T-helper 22 cell (primary cell): ENCODE measurements around the gene EMC10.
"Not testable (repeated sequence)": the region's sequence is repeated elsewhere in the genome, so short reads cannot be mapped to it uniquely, and the experiment has no call there.

Source experiments
- DNase-seq: peaks from one replicate; pipeline ENCODE4 v3.0.0-alpha.2; 2020; ENCODE audit warnings: low read depth

Gene EMC10

GRCh38 chr19:50514346-50515167 is 38.2 kb downstream of the EMC10 start:
- no peak for DNase-seq

- DNase-seq: no peak
Measured at GRCh38 chr19:50515168-50515561, 38.9 kb downstream of the EMC10 start.

GRCh38 chr19:50516456-50516855 is 40.1 kb downstream of the EMC10 start:
- no peak for DNase-seq

DNA sequence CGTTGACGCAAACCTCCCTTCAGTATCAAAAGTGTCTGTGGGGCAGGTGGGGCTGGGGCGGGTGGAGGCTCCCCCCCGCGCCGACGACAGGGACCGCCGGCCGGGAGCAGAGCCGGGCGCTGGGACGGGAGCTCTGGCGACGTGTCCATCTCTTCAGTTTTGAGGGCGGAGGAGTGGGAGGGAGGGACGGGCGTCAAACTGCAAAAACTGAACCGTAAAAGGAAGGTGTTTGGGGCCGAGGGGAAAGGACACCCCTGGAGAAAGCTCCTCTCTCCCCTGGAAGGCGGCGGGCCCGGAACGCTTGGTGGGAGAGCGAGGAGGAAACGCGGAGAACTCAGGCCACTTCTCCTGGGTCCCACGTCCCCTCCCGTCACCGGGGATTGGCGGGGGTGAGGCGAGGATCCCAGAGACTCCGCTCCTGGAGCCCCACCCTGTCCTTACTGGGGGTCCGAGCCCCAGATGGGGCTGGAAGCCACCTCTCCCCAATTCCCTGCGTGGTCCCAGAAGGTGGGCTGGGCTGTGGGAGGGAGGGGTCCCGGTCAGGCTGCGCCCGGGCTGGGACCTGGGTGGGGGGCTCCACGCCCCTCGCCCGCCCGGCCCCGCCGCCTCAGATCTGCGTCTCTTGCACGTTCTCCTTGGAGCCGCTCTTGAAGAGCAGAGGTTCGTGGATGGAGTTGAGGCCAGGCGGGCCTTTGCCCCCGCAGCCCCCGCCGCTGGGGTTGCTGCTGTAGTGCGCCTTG is 40.8 kb downstream of the EMC10 start:
- no peak for DNase-seq

GRCh38 chr19:50517704-50518075 is 41.4 kb downstream of the EMC10 start:
- DNase-seq: no peak

- no peak for DNase-seq
Measured at GRCh38 chr19:50518091-50519005, 42.0 kb downstream of the EMC10 start.

GRCh38 chr19:50519006-50519575 is 42.8 kb downstream of the EMC10 start:
- DNase-seq: no peak

- DNase-seq: no peak
Measured at GRCh38 chr19:50520822-50521465, 44.6 kb downstream of the EMC10 start.

- DNase-seq: no peak
Measured at GRCh38 chr19:50522881-50523280, 46.6 kb downstream of the EMC10 start.

DNA sequence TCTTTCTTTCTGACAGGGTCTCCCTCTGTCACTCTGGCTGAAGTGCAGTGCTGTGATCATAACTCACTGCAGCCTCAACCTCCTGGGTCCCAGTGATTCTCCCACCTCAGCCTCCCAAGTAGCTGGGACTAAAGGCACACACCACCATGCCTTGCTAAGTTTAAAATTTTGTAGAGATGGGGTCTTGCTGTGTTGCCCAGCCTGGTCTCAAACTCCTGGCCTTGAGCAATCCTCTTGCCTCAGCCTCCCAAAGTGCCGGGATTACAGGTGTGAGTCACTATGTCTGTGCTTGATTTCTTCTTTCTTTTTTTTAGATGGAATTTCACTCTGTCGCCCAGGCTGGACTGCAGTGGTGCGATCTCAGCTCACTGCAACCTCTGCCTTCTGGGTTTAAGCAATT is 51.7 kb downstream of the EMC10 start:
- not testable (repeated sequence) for DNase-seq

DNA sequence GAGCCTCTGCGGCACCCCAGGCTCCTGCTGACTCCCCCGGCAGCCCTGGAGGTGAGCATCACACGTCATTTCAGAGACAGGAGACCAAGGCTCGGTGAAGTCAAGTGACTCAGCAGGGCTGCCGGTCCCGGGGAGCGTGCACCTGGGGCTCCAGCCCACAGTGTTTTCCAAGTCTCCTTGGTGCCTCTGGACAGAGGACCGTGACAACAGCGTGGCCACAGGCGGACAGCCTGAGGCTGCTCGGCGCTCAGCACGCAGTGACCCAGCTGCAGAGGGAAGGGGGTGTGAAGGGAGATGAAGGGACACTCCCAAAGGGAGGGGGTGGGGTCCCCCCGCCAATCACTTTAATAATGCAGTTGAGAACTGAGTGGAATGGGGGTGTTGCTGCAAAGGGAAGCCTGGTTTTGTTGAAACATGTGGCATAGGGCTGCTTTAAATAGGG is 54.9 kb downstream of the EMC10 start:
- no peak for DNase-seq

GRCh38 chr19:50532952-50533351 is 56.6 kb downstream of the EMC10 start:
- no peak for DNase-seq

DNA sequence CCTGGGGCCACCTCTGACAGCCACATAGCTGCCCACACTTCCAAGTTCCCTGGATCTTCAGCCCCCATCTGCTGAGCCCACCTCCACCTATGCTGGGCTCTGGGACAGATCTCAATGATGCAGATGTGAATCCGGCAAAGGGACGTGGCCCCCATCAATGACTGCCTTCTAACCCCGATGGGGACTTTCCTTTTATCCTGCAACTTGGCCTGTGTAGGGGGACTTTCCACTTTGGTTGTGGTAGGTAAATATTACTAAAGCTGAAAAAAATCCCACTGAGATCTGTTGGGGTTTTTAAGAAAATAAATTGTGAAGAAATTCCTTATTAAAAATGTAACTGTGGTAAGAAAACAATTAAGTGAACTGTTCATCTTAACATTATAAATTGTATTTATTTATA is 58.2 kb downstream of the EMC10 start:
- DNase-seq: no peak

- no peak for DNase-seq
Measured at GRCh38 chr19:50535672-50536187, 59.4 kb downstream of the EMC10 start.

DNA sequence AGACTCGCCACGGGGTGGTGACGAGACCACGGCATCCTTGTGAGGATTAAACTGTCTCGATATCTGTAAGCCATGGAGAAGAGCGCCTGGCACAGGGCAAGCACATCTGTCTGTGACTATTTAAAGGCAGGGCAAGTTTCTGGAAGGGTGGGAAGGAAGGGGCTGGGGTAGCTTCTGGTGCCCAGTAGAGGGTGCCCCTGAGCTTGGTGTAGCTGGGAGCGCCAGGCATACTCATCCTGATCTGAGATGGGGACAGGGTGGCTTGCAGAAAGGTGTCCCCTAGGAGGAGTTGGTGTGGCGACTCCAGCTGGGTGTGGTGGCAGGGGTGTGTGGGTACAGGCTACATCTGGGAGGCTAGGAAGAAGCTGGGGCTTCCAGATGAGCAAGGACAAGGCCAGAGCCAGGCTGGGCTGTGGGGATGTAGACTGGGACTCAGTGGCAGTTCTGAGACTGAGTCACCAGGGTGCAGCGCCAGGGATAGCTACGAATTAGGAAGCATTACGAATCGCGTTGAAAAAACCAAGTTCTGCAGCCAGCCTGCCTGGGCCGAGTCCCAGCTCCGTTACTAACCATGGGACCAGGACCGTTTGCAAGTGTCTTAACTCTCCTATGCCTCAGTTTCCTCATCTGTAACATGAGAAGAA is 60.5 kb downstream of the EMC10 start:
- DNase-seq: no peak

GRCh38 chr19:50537306-50537685 is 61.0 kb downstream of the EMC10 start:
- DNase-seq: no peak

DNA sequence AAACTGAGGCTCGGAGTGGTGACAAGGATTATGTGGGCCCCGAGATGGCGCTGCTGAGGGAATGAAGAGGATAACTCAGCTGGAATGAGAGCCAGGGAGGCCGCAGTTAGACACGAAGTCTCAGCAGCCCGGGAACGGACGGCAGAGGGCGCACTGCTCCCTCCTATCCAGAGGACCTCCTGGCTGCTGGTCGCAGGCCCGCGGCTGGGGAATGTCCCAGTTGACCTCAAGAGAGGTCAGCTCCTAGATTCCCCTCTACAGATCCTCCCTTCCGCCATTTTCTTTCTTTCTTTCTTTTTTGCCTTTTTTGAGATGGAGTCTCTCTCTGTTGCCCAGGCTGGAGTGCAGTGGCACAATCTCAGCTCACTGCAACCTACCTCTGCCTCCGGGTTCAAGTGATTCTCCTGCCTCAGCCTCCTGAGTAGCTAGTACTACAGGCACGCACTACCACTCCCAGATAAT is 61.5 kb downstream of the EMC10 start:
- peak; percentile 18 for DNase-seq
